Neuronal stem cell (in vitro differentiated cells): ENCODE data around the gene RASL11B.

Experiments used
- DNase-seq: peaks from one replicate; pipeline ENCODE4 v3.0.0-alpha.2; 2013; ENCODE audit warnings: low spot score
- H2AFZ ChIP-seq: one replicate; pipeline ENCODE4 v1.6.1; 2013; ENCODE audit warnings: mild to moderate bottlenecking, low read length, inconsistent platforms
- H2AK5ac ChIP-seq: 2 replicates; pipeline ENCODE4 v1.6.1; 2013; ENCODE audit warnings: low read depth, mild to moderate bottlenecking, inconsistent platforms, low read length, moderate library complexity, mixed read lengths
- H2BK120ac ChIP-seq: 2 replicates; pipeline ENCODE4 v1.6.1; 2013; ENCODE audit warnings: low read depth, mild to moderate bottlenecking, inconsistent platforms, low read length, moderate library complexity, mixed read lengths
- H2BK12ac ChIP-seq: one replicate; pipeline ENCODE4 v1.6.1; 2013; ENCODE audit warnings: low read length, inconsistent platforms
- H2BK15ac ChIP-seq: 2 replicates; pipeline ENCODE4 v1.6.1; 2013; ENCODE audit warnings: mild to moderate bottlenecking, low read length, inconsistent platforms, mixed read lengths
- H2BK5ac ChIP-seq: one replicate; pipeline ENCODE4 v1.6.1; 2013; ENCODE audit warnings: inconsistent platforms, mild to moderate bottlenecking, low read length, moderate library complexity
- H3K14ac ChIP-seq: one replicate; pipeline ENCODE4 v1.6.1; 2013; ENCODE audit warnings: low read length, inconsistent platforms
- H3K18ac ChIP-seq: 2 replicates; pipeline ENCODE4 v1.6.1; 2013; ENCODE audit warnings: low read length, inconsistent platforms
- H3K23ac ChIP-seq: 2 replicates; pipeline ENCODE4 v1.6.1; 2013; ENCODE audit warnings: low read depth, mild to moderate bottlenecking, mixed read lengths, low read length, inconsistent platforms; ENCODE audit not compliant: poor library complexity
- H3K27ac ChIP-seq: replicated peaks from 3 replicates; pipeline ENCODE4 v1.5.1; 2013; ENCODE audit warnings: low read length, inconsistent platforms
- H3K27me3 ChIP-seq, 3 experiments: 2 replicates each; pipeline ENCODE4 v1.6.1; 2013; ENCODE audit warnings: low read length in 3 of 3, mild to moderate bottlenecking in 2 of 3, inconsistent platforms in 1 of 3, low read depth in 1 of 3, mixed read lengths in 1 of 3, moderate library complexity in 1 of 3; ENCODE audit not compliant: control insufficient read depth in 3 of 3, insufficient read depth in 3 of 3
- H3K36me3 ChIP-seq, 2 donors: replicated peaks in 1 of 2; 2 replicates each; pipeline ENCODE4 v1.6.1; 2013; ENCODE audit warnings: low read length in 2 of 2; ENCODE audit not compliant: control insufficient read depth in 2 of 2, insufficient read depth in 2 of 2
- H3K4ac ChIP-seq: 2 replicates; pipeline ENCODE4 v1.6.1; 2013; ENCODE audit warnings: inconsistent platforms, mild to moderate bottlenecking, low read length, moderate library complexity
- H3K4me1 ChIP-seq, 2 donors: 1 replicate in 1 of 2; 2 replicates in 1 of 2; pipeline ENCODE4 v1.6.1; 2013; ENCODE audit warnings: low read length in 2 of 2, low read depth in 1 of 2; ENCODE audit not compliant: control insufficient read depth in 2 of 2, insufficient read depth in 1 of 2
- H3K4me2 ChIP-seq: one replicate; pipeline ENCODE4 v1.6.1; 2013; ENCODE audit warnings: mild to moderate bottlenecking, low read length, inconsistent platforms; ENCODE audit not compliant: insufficient read depth, poor library complexity, severe bottlenecking
- H3K4me3 ChIP-seq, 2 donors: 2 replicates each; pipeline ENCODE4 v1.5.1; 2013; ENCODE audit warnings: low read length in 2 of 2, mild to moderate bottlenecking in 2 of 2, inconsistent platforms in 1 of 2, moderate library complexity in 1 of 2
- H3K79me1 ChIP-seq: one replicate; pipeline ENCODE4 v1.6.1; 2013; ENCODE audit warnings: low read depth, mild to moderate bottlenecking, inconsistent platforms, low read length, moderate library complexity
- H3K9ac ChIP-seq: one replicate; pipeline ENCODE4 v1.6.1; 2013; ENCODE audit warnings: mild to moderate bottlenecking, low read depth, low read length, inconsistent platforms; ENCODE audit not compliant: poor library complexity
- H3K9me3 ChIP-seq, 2 donors: replicated peaks in 1 of 2; 2 replicates each; pipeline versions ENCODE3 to v1.6.1; 2013; ENCODE audit warnings: low read length in 2 of 2, mild to moderate bottlenecking in 2 of 2, inconsistent platforms in 1 of 2, low read depth in 1 of 2, mixed read lengths in 1 of 2, moderate library complexity in 1 of 2; ENCODE audit not compliant: control insufficient read depth in 2 of 2, insufficient read depth in 1 of 2
- H4K8ac ChIP-seq: one replicate; pipeline ENCODE4 v1.6.1; 2013; ENCODE audit warnings: low read depth, mild to moderate bottlenecking, inconsistent platforms, low read length, moderate library complexity
- H4K91ac ChIP-seq: one replicate; pipeline ENCODE4 v1.6.1; 2013; ENCODE audit warnings: low read length, low read depth, mild to moderate bottlenecking, inconsistent platforms; ENCODE audit not compliant: poor library complexity
- WGBS, 2 donors: extraction: QIAGEN DNeasy Blood & Tissue Kit; methylation state at CpG; one replicate each; pipeline ENCODE4 v1.1.7; 2013; ENCODE audit warnings: missing lambda C conversion rate in 2 of 2, mixed read lengths in 1 of 2; ENCODE audit not compliant: insufficient read length in 2 of 2, insufficient replicate concordance in 1 of 2; ENCODE audit errors: extremely low coverage in 2 of 2; 5-methylcytosine and 5-hydroxymethylcytosine counted together

RASL11B gene

DNA sequence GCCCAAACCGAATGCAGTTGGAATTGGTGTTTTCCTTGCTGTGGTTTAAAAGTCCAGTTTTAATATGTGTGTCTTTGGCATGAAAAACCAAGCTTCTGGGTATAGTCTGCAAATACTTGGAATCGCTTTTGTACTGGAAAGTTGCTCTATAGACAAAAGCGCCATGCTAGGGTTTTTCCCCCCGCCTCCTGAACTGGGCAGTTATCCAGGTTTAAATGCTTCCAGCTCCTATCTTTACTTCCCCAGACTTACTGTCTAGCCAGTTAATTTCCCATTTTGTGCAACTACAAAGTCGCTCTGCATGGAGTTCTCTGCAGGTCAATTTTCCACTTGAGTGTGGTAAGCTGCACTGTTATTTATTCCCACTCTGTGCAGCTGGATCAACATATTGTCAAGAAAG, 2.7 kb downstream of the RASL11B start:
- no CpG with 5 or more reads among the region's 5 CpGs for WGBS, 2 donors
- Histone ChIP-seq H3K27ac (no peak overlapping the region), H3K4me3 (no peak overlapping the region)

DNA sequence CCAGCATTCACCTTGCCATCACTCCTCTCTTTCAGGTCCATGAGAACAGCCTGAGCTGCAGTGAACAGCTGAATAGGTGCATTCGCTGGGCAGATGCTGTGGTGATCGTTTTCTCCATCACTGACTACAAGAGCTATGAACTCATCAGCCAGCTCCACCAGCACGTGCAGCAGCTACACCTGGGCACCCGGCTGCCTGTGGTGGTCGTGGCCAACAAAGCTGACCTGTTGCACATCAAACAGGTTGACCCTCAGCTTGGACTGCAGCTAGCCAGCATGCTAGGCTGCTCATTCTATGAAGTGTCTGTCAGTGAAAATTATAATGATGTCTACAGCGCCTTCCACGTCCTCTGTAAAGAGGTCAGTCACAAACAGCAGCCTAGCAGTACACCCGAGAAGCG, 3.2 kb downstream of the RASL11B start:
- H2BK5ac ChIP-seq: no peak overlapping the region
- no peak overlapping the region for H4K8ac ChIP-seq
- WGBS, 2 donors: no CpG with 5 or more reads among the region's 9 CpGs
- H2AFZ ChIP-seq: no peak overlapping the region
- H3K4me1 ChIP-seq: peaks cover 16 to 17% of the 10 kb centered on the region in 2 donors
- peaks cover 0 to 5% (median 0%) of the 10 kb centered on the region in 3 experiments for H3K27me3 ChIP-seq
- H3K36me3 ChIP-seq: peaks cover 13 to 41% of the 10 kb centered on the region in 2 donors
- no peak overlapping the region for H3K18ac ChIP-seq
- H3K4me2 ChIP-seq: no peak overlapping the region
- no peak overlapping the region for H2AK5ac ChIP-seq
- no peak overlapping the region for H2BK15ac ChIP-seq
- no peak overlapping the region for H3K23ac ChIP-seq
- H3K9me3 ChIP-seq: peaks cover 0 to 4% of the 10 kb centered on the region in 2 donors
- H3K4ac ChIP-seq: no peak overlapping the region
- H3K4me3 ChIP-seq: no peak overlapping the region
- DNase-seq: no peak
- no peak overlapping the region for H3K27ac ChIP-seq
- H3K9ac ChIP-seq: peak overlapping the region; percentile 14
- no peak overlapping the region for H2BK120ac ChIP-seq
- H2BK12ac ChIP-seq: no peak overlapping the region
- H3K79me1 ChIP-seq: peaks cover 4% of the 10 kb centered on the region
- no peak overlapping the region for H3K14ac ChIP-seq
- no peak overlapping the region for H4K91ac ChIP-seq

More for the DNA sequence above, 2.7 kb downstream of the RASL11B start:
- peaks cover 16 to 17% of the 10 kb centered on the region in 2 donors for H3K4me1 ChIP-seq
- H3K4me2 ChIP-seq: no peak overlapping the region
- no peak overlapping the region for H3K14ac ChIP-seq
- no peak for DNase-seq
- no peak overlapping the region for H3K9ac ChIP-seq
- no peak overlapping the region for H3K23ac ChIP-seq
- peaks cover 0 to 4% of the 10 kb centered on the region in 2 donors for H3K9me3 ChIP-seq
- H2BK12ac ChIP-seq: no peak overlapping the region
- no peak overlapping the region for H2AFZ ChIP-seq
- peaks cover 0 to 5% (median 0%) of the 10 kb centered on the region in 3 experiments for H3K27me3 ChIP-seq
- no peak overlapping the region for H2AK5ac ChIP-seq
- no peak overlapping the region for H2BK5ac ChIP-seq
- H2BK15ac ChIP-seq: no peak overlapping the region
- H3K4ac ChIP-seq: no peak overlapping the region
- peaks cover 13 to 41% of the 10 kb centered on the region in 2 donors for H3K36me3 ChIP-seq
- no peak overlapping the region for H4K91ac ChIP-seq
- no peak overlapping the region for H4K8ac ChIP-seq
- H3K79me1 ChIP-seq: peaks cover 4% of the 10 kb centered on the region
- H2BK120ac ChIP-seq: no peak overlapping the region
- no peak overlapping the region for H3K18ac ChIP-seq

DNA sequence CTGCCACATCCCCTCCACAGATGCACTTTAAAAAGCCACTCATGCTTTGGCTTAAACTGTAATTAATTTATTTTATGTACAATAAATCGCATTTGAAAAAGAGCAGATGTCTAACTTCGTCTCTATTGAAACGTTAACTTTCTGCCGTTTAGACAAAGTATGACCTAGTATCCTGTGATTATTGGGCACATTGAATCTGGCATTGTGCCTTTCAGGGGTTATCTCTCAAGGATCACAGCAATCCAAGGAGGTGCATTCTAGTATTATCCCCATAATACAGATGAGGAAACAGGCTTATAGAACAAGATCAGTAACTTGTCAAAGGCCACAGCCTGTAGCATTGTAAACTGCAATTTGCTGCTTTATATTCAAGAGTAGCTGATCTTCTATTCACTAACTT, 4.6 kb downstream of the RASL11B start:
- Histone ChIP-seq H2BK120ac (no peak overlapping the region), H3K4me1 (peaks cover 12 to 13% of the 10 kb centered on the region in 2 donors), H2BK5ac (no peak overlapping the region), H3K27me3 (no peaks in the 10 kb centered on the region), H3K4ac (no peak overlapping the region), H3K79me1 (peaks cover 4% of the 10 kb centered on the region), H3K9ac (no peak overlapping the region), H2BK15ac (no peak overlapping the region), H3K36me3 (peaks cover 13 to 41% of the 10 kb centered on the region in 2 donors), H3K4me3 (no peak overlapping the region), H3K23ac (no peak overlapping the region), H3K14ac (no peak overlapping the region), H2BK12ac (no peak overlapping the region), H4K8ac (no peak overlapping the region), H3K9me3 (peaks cover 0 to 4% of the 10 kb centered on the region in 2 donors), H3K27ac (no peak overlapping the region), H2AK5ac (no peak overlapping the region), H2AFZ (no peak overlapping the region), H4K91ac (no peak overlapping the region), H3K18ac (no peak overlapping the region), H3K4me2 (no peak overlapping the region)
- WGBS, 2 donors: no CpG with 5 or more reads among the region's 4 CpGs
- no peak for DNase-seq

DNA sequence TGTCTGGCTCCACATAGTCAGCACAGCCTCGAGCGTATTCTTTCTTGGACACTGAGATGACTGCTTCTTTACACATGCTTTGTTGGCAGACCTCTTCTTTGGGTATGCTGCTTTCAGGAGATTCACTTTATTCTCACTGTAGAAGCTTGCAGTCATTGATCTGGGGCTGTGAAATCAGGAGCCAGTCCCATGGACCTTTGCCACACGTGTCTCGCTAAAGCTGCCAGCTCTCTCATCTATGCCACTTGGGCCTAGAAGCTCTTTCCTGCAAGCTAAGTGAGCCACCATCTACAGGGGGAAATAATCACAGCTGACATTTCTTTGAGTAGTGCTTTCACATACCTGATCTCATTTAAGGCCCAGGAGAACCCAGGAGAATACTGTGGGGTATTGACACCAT, 5.0 kb downstream of the RASL11B start:
- H3K4me1 ChIP-seq: peaks cover 12% of the 10 kb centered on the region in 2 donors
- H3K4ac ChIP-seq: no peak overlapping the region
- no peak overlapping the region for H3K4me3 ChIP-seq
- no peak overlapping the region for H2AFZ ChIP-seq
- no peak overlapping the region for H4K8ac ChIP-seq
- H3K4me2 ChIP-seq: no peak overlapping the region
- H3K79me1 ChIP-seq: peaks cover 4% of the 10 kb centered on the region
- H3K9me3 ChIP-seq: peaks cover 0 to 4% of the 10 kb centered on the region in 2 donors
- no peak overlapping the region for H2BK12ac ChIP-seq
- no peaks in the 10 kb centered on the region for H3K27me3 ChIP-seq
- H2AK5ac ChIP-seq: no peak overlapping the region
- peaks cover 13 to 41% of the 10 kb centered on the region in 2 donors for H3K36me3 ChIP-seq
- no peak overlapping the region for H3K9ac ChIP-seq
- no peak overlapping the region for H3K18ac ChIP-seq
- no peak overlapping the region for H4K91ac ChIP-seq
- H2BK120ac ChIP-seq: no peak overlapping the region
- H3K14ac ChIP-seq: no peak overlapping the region
- no peak overlapping the region for H3K23ac ChIP-seq
- H2BK15ac ChIP-seq: no peak overlapping the region
- no CpG with 5 or more reads among the region's 4 CpGs for WGBS, 2 donors
- H3K27ac ChIP-seq: no peak overlapping the region
- no peak overlapping the region for H2BK5ac ChIP-seq
- no peak for DNase-seq
